GM18870 (cell line): ENCODE data around the gene PRR29.
"Not testable (repeated sequence)": the region's sequence is repeated elsewhere in the genome, so short reads cannot be mapped to it uniquely, and the experiment has no call there.

Experiments
- ATAC-seq: cut with Tn5 transposase; IDR thresholded peaks from one replicate; pipeline ENCODE4 v1.9.1; 2021; ENCODE audit warnings: moderate library complexity; ENCODE audit not compliant: unreplicated experiment

PRR29 gene

GRCh38 chr17:63973930-63974593, 24.1 kb upstream of the PRR29 start:
- ATAC-seq = no peak

- no peak for ATAC-seq
Measured at GRCh38 chr17:63974594-63975192, 23.5 kb upstream of the PRR29 start.

GRCh38 chr17:63975541-63976092, 22.5 kb upstream of the PRR29 start:
- no peak for ATAC-seq

- no peak for ATAC-seq
Measured at GRCh38 chr17:63976702-63977101, 21.4 kb upstream of the PRR29 start.

- ATAC-seq = no peak
Measured at GRCh38 chr17:63978272-63979200, 19.6 kb upstream of the PRR29 start.

GRCh38 chr17:63982641-63983040, 15.5 kb upstream of the PRR29 start:
- ATAC-seq = not testable (repeated sequence)

GRCh38 chr17:63983320-63983719, 14.8 kb upstream of the PRR29 start:
- no peak for ATAC-seq

- no peak for ATAC-seq
Measured at GRCh38 chr17:63984236-63984635, 13.9 kb upstream of the PRR29 start.

GRCh38 chr17:63984651-63985386, 13.3 kb upstream of the PRR29 start:
- ATAC-seq = no peak

GRCh38 chr17:63985387-63986140, 12.6 kb upstream of the PRR29 start:
- ATAC-seq = no peak

- ATAC-seq = no peak
Measured at GRCh38 chr17:63986821-63987220, 11.3 kb upstream of the PRR29 start.

GRCh38 chr17:63987221-63988126, 10.7 kb upstream of the PRR29 start:
- ATAC-seq = no peak

GRCh38 chr17:63988127-63988478, 10.0 kb upstream of the PRR29 start:
- ATAC-seq = no peak

- ATAC-seq = no peak
Measured at GRCh38 chr17:63988741-63989621, 9.2 kb upstream of the PRR29 start.

- no peak for ATAC-seq
Measured at GRCh38 chr17:63989622-63990345, 8.4 kb upstream of the PRR29 start.

- no peak for ATAC-seq
Measured at GRCh38 chr17:63991611-63992010, 6.5 kb upstream of the PRR29 start.

- no peak for ATAC-seq
Measured at GRCh38 chr17:63993368-63993985, 4.7 kb upstream of the PRR29 start.
